ENCODE data around the gene CAND2. TPM values are rescaled to one million over a fixed set of nuclear protein-coding genes. Genes with fewer than 3 reads are reported as not detected.
A peak's percentile ranks its signal among the peaks of the same experiment; 100 is the strongest.
"Not testable (repeated sequence)": the region's sequence is repeated elsewhere in the genome, so short reads cannot be mapped to it uniquely, and the experiment has no call there.

Gene CAND2
- polyA plus RNA-seq, 3 donors from 2014 or later: 0.32 to 1.3 TPM; not detected in 1

GRCh38 chr3:12852201-12852600 is 55.7 kb downstream of the CAND2 start:
- H3K9me3 Mint-ChIP-seq: no peaks in the 10 kb centered on the region

GRCh38 chr3:12853847-12854246 is 57.4 kb downstream of the CAND2 start:
- H3K36me3 Mint-ChIP-seq; H3K9me3 Mint-ChIP-seq; DNase-seq; H3K27ac Mint-ChIP-seq; H3K4me3 Mint-ChIP-seq; H3K27me3 Mint-ChIP-seq (ENCODE audit: low read depth in 3 of 3); H3K4me1 Mint-ChIP-seq: not testable (repeated sequence)

More at GRCh38 chr3:12852201-12852600, 55.7 kb downstream of the CAND2 start:
- Mint-ChIP-seq H3K4me1 (no peaks in the 10 kb centered on the region), H3K36me3 (no peaks in the 10 kb centered on the region), H3K4me3 (no peak overlapping the region), H3K27ac (no peak overlapping the region), H3K27me3 (ENCODE audit: low read depth in 3 of 3) (peaks cover 2 to 6% (median 3%) of the 10 kb centered on the region in 3 donors)
- no peak for DNase-seq

- Mint-ChIP-seq H3K27me3 (ENCODE audit: low read depth in 3 of 3) (peaks cover 4 to 9% (median 5%) of the 10 kb centered on the region in 3 donors), H3K27ac (no peak overlapping the region), H3K36me3 (no peaks in the 10 kb centered on the region), H3K4me1 (no peaks in the 10 kb centered on the region), H3K4me3 (no peak overlapping the region), H3K9me3 (no peaks in the 10 kb centered on the region)
- DNase-seq: no peak
Observed at GRCh38 chr3:12854565-12854964, 58.1 kb downstream of the CAND2 start.

GRCh38 chr3:12856626-12857025 is 60.1 kb downstream of the CAND2 start:
- H3K4me1 Mint-ChIP-seq: no peaks in the 10 kb centered on the region
- no peaks in the 10 kb centered on the region for H3K36me3 Mint-ChIP-seq
- no peak overlapping the region for H3K4me3 Mint-ChIP-seq
- no peaks in the 10 kb centered on the region for H3K9me3 Mint-ChIP-seq
- no peak overlapping the region for H3K27ac Mint-ChIP-seq
- peaks cover 4 to 9% (median 5%) of the 10 kb centered on the region in 3 donors for H3K27me3 Mint-ChIP-seq (ENCODE audit: low read depth in 3 of 3)
- no peak for DNase-seq

GRCh38 chr3:12859840-12860239 is 63.4 kb downstream of the CAND2 start:
- Mint-ChIP-seq H3K4me3 (no peak overlapping the region), H3K36me3 (no peaks in the 10 kb centered on the region), H3K9me3 (no peaks in the 10 kb centered on the region), H3K4me1 (no peaks in the 10 kb centered on the region), H3K27me3 (ENCODE audit: low read depth in 3 of 3) (peaks cover 3 to 4% (median 3%) of the 10 kb centered on the region in 3 donors), H3K27ac (no peak overlapping the region)
- DNase-seq: no peak

GRCh38 chr3:12861611-12862010 is 65.1 kb downstream of the CAND2 start:
- Mint-ChIP-seq H3K9me3 (no peaks in the 10 kb centered on the region), H3K27ac (no peak overlapping the region), H3K27me3 (ENCODE audit: low read depth in 3 of 3) (peaks cover 6 to 8% (median 7%) of the 10 kb centered on the region in 3 donors), H3K4me3 (no peak overlapping the region), H3K36me3 (no peaks in the 10 kb centered on the region), H3K4me1 (no peaks in the 10 kb centered on the region)
- no peak for DNase-seq

- Mint-ChIP-seq H3K4me1 (no peaks in the 10 kb centered on the region), H3K36me3 (no peaks in the 10 kb centered on the region), H3K27me3 (ENCODE audit: low read depth in 3 of 3) (peaks cover 6 to 9% (median 8%) of the 10 kb centered on the region in 3 donors), H3K27ac (no peak overlapping the region), H3K9me3 (no peaks in the 10 kb centered on the region), H3K4me3 (no peak overlapping the region)
- DNase-seq: no peak
Observed at GRCh38 chr3:12862387-12862786, 65.9 kb downstream of the CAND2 start.

GRCh38 chr3:12865271-12865670 is 68.8 kb downstream of the CAND2 start:
- H3K4me3 Mint-ChIP-seq: no peak overlapping the region
- no peak overlapping the region for H3K27ac Mint-ChIP-seq
- no peaks in the 10 kb centered on the region for H3K9me3 Mint-ChIP-seq
- H3K36me3 Mint-ChIP-seq: no peaks in the 10 kb centered on the region
- H3K4me1 Mint-ChIP-seq: peaks cover 10 to 15% of the 10 kb centered on the region in 2 donors
- H3K27me3 Mint-ChIP-seq (ENCODE audit: low read depth in 3 of 3): peaks cover 4 to 10% (median 7%) of the 10 kb centered on the region in 3 donors
- no peak for DNase-seq

GRCh38 chr3:12866836-12867235 is 70.4 kb downstream of the CAND2 start:
- Mint-ChIP-seq H3K27ac (no peak overlapping the region), H3K4me1 (peaks cover 21 to 27% of the 10 kb centered on the region in 2 donors), H3K36me3 (no peaks in the 10 kb centered on the region), H3K4me3 (no peak overlapping the region), H3K9me3 (no peaks in the 10 kb centered on the region), H3K27me3 (ENCODE audit: low read depth in 3 of 3) (peaks cover 7 to 12% (median 9%) of the 10 kb centered on the region in 3 donors)
- DNase-seq: no peak

- H3K4me1 Mint-ChIP-seq: peaks cover 21 to 27% of the 10 kb centered on the region in 2 donors
- DNase-seq: peak; percentile 59 to 67 (median 65)
- H3K27ac Mint-ChIP-seq: peak overlapping the region in 3 of 6 donors; percentile 5 to 60 (median 51)
Observed at GRCh38 chr3:12868039-12869034, 71.9 kb downstream of the CAND2 start.

GRCh38 chr3:12869035-12869621 is 72.6 kb downstream of the CAND2 start:
- Mint-ChIP-seq H3K27me3 (ENCODE audit: low read depth in 3 of 3) (peaks cover 7 to 12% (median 11%) of the 10 kb centered on the region in 3 donors), H3K4me1 (peaks cover 21 to 27% of the 10 kb centered on the region in 2 donors), H3K27ac (peak overlapping the region in 1 of 6 donors; percentile 66), H3K4me3 (peak overlapping the region in 3 of 5 donors; percentile 12 to 85 (median 34)), H3K9me3 (no peaks in the 10 kb centered on the region), H3K36me3 (no peaks in the 10 kb centered on the region)
- DNase-seq: peak in 2 of 3 donors; percentile 30 to 32

More at GRCh38 chr3:12868039-12869034, 71.9 kb downstream of the CAND2 start:
- Mint-ChIP-seq H3K27me3 (ENCODE audit: low read depth in 3 of 3) (peaks cover 7 to 12% (median 11%) of the 10 kb centered on the region in 3 donors), H3K4me3 (peak overlapping the region; percentile 77 to 94 (median 85)), H3K36me3 (no peaks in the 10 kb centered on the region), H3K9me3 (no peaks in the 10 kb centered on the region)

- Mint-ChIP-seq H3K27ac (peak overlapping the region; percentile 85 to 95 (median 94)), H3K27me3 (ENCODE audit: low read depth in 3 of 3) (peaks cover 6 to 11% (median 10%) of the 10 kb centered on the region in 3 donors), H3K36me3 (no peaks in the 10 kb centered on the region), H3K9me3 (no peaks in the 10 kb centered on the region), H3K4me3 (peak overlapping the region; percentile 33 to 83 (median 76)), H3K4me1 (peaks cover 21 to 30% of the 10 kb centered on the region in 2 donors)
- DNase-seq: peak; percentile 59 to 73 (median 60)
Observed at GRCh38 chr3:12870942-12871341, 74.5 kb downstream of the CAND2 start.

- DNase-seq: no peak
- H3K36me3 Mint-ChIP-seq: no peaks in the 10 kb centered on the region
- H3K27me3 Mint-ChIP-seq (ENCODE audit: low read depth in 3 of 3): peaks cover 6 to 11% (median 10%) of the 10 kb centered on the region in 3 donors
- H3K4me3 Mint-ChIP-seq: no peak overlapping the region
- H3K27ac Mint-ChIP-seq: peak overlapping the region in 5 of 6 donors; percentile 24 to 95 (median 78)
- H3K4me1 Mint-ChIP-seq: peaks cover 21 to 30% of the 10 kb centered on the region in 2 donors
- no peaks in the 10 kb centered on the region for H3K9me3 Mint-ChIP-seq
Observed at GRCh38 chr3:12871404-12871983, 75.0 kb downstream of the CAND2 start.

All from immature natural killer cell (primary cell).